ENCODE measurements around the gene LAS1L.
"Not testable (repeated sequence)": the region's sequence is repeated elsewhere in the genome, so short reads cannot be mapped to it uniquely, and the experiment has no call there.

Gene LAS1L

DNA sequence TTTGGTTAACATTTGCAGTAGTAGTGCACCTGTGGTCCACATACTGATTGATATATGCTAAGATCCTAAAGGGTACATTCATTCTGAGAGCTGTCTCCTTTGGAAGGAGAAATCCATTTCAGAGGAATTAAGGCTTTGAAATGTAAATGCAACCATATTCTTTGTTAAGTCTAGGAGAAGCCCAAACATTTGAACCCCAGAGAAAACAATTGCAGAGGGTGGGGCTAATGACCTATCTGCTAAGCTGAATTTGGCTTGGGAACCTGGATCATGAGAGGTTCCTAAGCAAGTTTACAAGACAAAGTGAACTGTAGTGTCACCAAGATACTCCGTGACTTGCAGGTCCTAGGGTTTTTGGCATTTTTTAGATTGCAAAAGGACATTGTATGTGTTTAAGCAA lies 41.2 kb downstream of the LAS1L start:
- in situ Hi-C loops (cut with MboI; ENCODE audit: low sequenced_read_pairs): no loop called here
- Histone ChIP-seq H3K36me3 (replicated peaks) (no peaks in the 10 kb centered on the region), H3K27me3 (ENCODE audit: low read depth) (no peaks in the 10 kb centered on the region), H3K4me3 (no peak overlapping the region), H3K9me3 (no peaks in the 10 kb centered on the region), H3K4me1 (peaks cover 11% of the 10 kb centered on the region)
- DNase-seq (ENCODE audit: low spot score in 2 of 2): peak; percentile 70 to 85

DNA sequence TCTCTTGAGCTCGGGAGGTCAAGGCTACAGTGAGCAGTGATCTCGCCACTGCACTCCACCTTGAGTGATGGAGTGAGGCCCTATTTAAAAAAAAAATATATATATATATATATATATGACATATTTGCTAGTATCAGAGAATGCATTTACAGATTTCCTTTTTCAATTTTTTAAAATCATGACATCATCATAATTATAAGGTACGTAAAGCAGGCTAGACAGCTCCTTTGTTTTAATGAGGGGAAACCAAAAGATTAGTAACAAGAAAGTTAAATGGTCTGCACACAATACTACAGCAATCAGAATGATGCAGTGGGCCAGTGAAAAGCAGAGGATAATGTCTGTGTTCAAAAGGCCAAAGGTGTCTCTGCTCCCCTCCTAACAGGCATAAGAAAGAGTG lies 43.0 kb downstream of the LAS1L start:
- Histone ChIP-seq H3K9me3 (no peaks in the 10 kb centered on the region), H3K4me3 (no peak overlapping the region), H3K4me1 (peaks cover 11% of the 10 kb centered on the region), H3K27me3 (ENCODE audit: low read depth) (no peaks in the 10 kb centered on the region), H3K36me3 (replicated peaks) (no peaks in the 10 kb centered on the region)
- in situ Hi-C loops (cut with MboI; ENCODE audit: low sequenced_read_pairs): no loop called here
- DNase-seq (ENCODE audit: low spot score in 2 of 2): no peak

DNA sequence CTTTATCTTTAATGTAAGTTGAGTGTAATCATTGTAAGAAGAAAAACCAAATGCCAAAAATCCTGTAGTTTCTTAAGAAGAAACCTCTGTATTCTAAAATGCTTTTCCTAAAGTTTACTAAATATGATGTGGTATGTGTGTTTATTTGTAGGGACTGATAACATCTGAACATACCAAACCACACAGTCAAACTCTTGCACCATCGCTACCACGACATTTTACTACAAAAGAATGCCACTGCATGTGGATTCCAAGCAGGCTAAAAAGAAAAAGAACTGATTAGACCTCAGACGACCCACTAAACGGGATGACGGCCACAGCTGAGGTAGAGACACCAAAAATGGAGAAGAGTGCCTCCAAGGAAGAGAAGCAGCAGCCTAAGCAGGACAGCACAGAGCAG lies 46.1 kb downstream of the LAS1L start:
- in situ Hi-C loops (cut with MboI; ENCODE audit: low sequenced_read_pairs): no loop called here
- Histone ChIP-seq H3K27me3 (ENCODE audit: low read depth) (no peaks in the 10 kb centered on the region), H3K9me3 (no peaks in the 10 kb centered on the region), H3K4me1 (peaks cover 7% of the 10 kb centered on the region; the same call in 1 of the 2 replicates), H3K36me3 (replicated peaks) (no peaks in the 10 kb centered on the region), H3K4me3 (no peak overlapping the region)
- DNase-seq (ENCODE audit: low spot score in 2 of 2): no peak

DNA sequence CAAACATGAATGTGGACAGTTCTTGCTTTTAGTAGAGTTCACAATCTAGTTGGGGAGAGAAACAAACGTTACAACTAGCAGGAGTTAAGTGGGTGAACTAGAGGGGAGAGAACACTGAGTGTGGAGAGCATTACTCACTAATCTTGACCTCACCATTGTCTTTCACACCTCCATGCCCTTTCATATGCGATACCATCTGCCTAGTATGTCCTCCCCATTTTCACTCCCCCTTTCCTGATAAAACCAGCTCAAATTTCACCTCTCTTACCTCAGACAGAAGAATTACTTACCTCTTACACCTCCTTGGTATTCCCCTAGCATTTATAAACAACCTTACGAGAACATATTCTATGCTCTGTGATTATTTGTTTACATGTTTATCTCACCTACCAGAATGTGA lies 53.6 kb downstream of the LAS1L start:
- Histone ChIP-seq H3K4me3 (no peak overlapping the region), H3K36me3 (replicated peaks) (no peaks in the 10 kb centered on the region), H3K9me3 (no peaks in the 10 kb centered on the region), H3K27me3 (ENCODE audit: low read depth) (no peaks in the 10 kb centered on the region), H3K4me1 (0 out of 2 replicates have a peak, but pooled peaks cover 2% of the 10 kb centered on the region)
- in situ Hi-C loops (cut with MboI; ENCODE audit: low sequenced_read_pairs): no loop called here
- no peak for DNase-seq (ENCODE audit: low spot score in 2 of 2)

DNA sequence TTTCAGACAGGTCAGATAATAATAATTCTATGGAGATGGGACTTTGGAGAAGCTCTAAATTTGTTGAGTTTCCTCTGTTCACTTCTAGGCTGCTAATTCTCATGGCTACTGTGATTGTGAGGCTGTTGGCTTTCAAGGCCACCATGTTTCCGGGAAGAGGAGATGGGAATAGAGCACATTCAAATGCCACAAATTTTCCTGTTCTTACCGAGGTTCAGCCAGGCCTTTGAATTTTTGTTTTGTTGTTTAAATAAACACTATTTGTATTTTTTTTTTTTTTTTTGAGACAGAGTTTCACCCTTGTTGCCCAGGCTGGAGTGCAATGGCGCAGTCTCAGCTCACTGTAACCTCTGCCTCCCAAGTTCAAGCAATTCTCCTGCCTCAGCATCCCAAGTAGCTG lies 55.5 kb downstream of the LAS1L start:
- H3K36me3 ChIP-seq (replicated peaks); H3K27me3 ChIP-seq (ENCODE audit: low read depth); in situ Hi-C loops (cut with MboI; ENCODE audit: low sequenced_read_pairs); H3K4me1 ChIP-seq; H3K9me3 ChIP-seq; DNase-seq (ENCODE audit: low spot score in 2 of 2); H3K4me3 ChIP-seq: not testable (repeated sequence)

DNA sequence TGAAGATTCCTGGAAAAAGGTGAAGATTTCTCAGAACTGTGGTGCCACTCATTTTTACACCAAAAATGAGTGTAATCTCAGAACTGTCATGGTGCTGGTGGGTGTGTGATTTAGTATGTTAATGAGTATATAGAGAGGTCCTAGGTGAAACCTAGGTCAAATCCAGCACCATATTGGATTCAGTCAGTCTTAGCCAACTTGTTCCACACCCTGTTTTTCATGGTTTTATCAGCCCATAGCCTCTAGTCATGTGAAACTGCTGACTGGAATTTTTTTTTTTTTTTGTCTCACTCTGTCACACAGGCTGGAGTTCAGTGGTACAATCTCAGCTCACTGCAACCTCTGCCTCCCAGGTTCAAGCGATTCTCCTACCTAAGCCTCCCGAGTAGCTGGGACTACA lies 58.0 kb downstream of the LAS1L start:
- DNase-seq (ENCODE audit: low spot score in 2 of 2): no peak
- no peaks in the 10 kb centered on the region for H3K27me3 ChIP-seq (ENCODE audit: low read depth)
- H3K9me3 ChIP-seq: no peaks in the 10 kb centered on the region
- no peaks in the 10 kb centered on the region for H3K36me3 ChIP-seq (replicated peaks)
- in situ Hi-C loops (cut with MboI; ENCODE audit: low sequenced_read_pairs): no loop called here
- no peaks in the 10 kb centered on the region for H3K4me1 ChIP-seq
- no peak overlapping the region for H3K4me3 ChIP-seq

DNA sequence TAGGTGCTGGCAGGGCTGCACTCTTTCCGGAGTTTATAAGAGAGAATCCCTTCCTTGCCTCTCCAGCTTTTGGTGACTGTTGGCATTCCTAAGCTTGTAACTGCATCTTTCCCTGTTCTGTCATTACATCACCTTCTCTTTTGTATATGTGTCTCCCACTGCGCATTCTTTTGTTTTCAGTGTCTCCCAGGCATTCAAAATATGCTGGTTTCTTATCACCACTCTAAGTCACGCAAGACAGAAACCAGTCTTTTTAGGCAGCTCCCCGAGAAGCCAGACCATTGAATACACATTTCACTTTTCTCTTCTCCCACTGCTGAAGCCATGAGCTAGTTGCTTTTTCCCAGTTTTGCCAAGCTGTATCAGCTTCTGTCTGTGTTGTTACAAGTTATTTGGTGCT lies 71.0 kb downstream of the LAS1L start:
- Histone ChIP-seq H3K4me1 (no peaks in the 10 kb centered on the region), H3K36me3 (replicated peaks) (no peaks in the 10 kb centered on the region), H3K27me3 (ENCODE audit: low read depth) (no peaks in the 10 kb centered on the region), H3K4me3 (no peak overlapping the region), H3K9me3 (no peaks in the 10 kb centered on the region)
- in situ Hi-C loops (cut with MboI; ENCODE audit: low sequenced_read_pairs): no loop called here
- peak in 1 of 2 experiments; percentile 12 for DNase-seq (ENCODE audit: low spot score in 2 of 2)
